ENCODE measurements around the gene BLM. TPM values are rescaled to one million over a fixed set of nuclear protein-coding genes. Genes with fewer than 3 reads are reported as not detected.

Gene BLM
- total and polyA plus RNA-seq, 2 of the 8 experiments (the other 6 are each of a cell fraction or from before 2014, with no cell fraction given): 15.2 to 46.7 TPM

- Histone ChIP-seq H4K20me1 (replicated peaks in 1 of 2; ENCODE audit: control insufficient read depth in 1 of 2, insufficient read depth in 2 of 2, low read length in 2 of 2) (no peaks in the 10 kb centered on the region), H3K14ac (ENCODE audit: insufficient read length) (no peak overlapping the region), H3K23ac (ENCODE audit: insufficient read length) (no peak overlapping the region), H3K79me2 (ENCODE audit: control insufficient read depth in 1 of 2, insufficient read depth in 2 of 2, low read length in 2 of 2) (no peaks in the 10 kb centered on the region), H2BK20ac (ENCODE audit: low read length) (no peak overlapping the region), H3K9ac (replicated peaks in 1 of 4; ENCODE audit: extremely low read depth in 1 of 4, low read depth in 3 of 4, low read length in 3 of 4) (no peak overlapping the region), H2BK5ac (ENCODE audit: low read depth, low read length) (no peak overlapping the region), H4K91ac (replicated peaks; ENCODE audit: insufficient read length, low read length) (no peak overlapping the region), H3K18ac (ENCODE audit: extremely low read depth, low read length) (no peak overlapping the region), H3K4ac (replicated peaks; ENCODE audit: insufficient read length, low read depth, low read length) (no peak overlapping the region), H2AK5ac (ENCODE audit: low read depth, low read length) (no peak overlapping the region), H3K4me1 (replicated peaks in 1 of 4; ENCODE audit: control insufficient read depth in 3 of 4, insufficient read depth in 4 of 4, low read length in 3 of 4) (no peaks in the 10 kb centered on the region; a peak in 1 of 7 replicates), H3K4me3 (ENCODE audit: extremely low read depth in 1 of 4, insufficient read depth in 2 of 4, low read depth in 3 of 4, low read length in 4 of 4) (no peak overlapping the region), H3K56ac (replicated peaks; ENCODE audit: insufficient read length, low read depth, low read length) (no peak overlapping the region), H3K23me2 (ENCODE audit: low read depth, low read length) (no peaks in the 10 kb centered on the region), H3K79me1 (ENCODE audit: low read depth, low read length) (no peaks in the 10 kb centered on the region), H2AFZ (ENCODE audit: low read length) (no peak overlapping the region), H3K27me3 (replicated peaks in 1 of 4; ENCODE audit: control insufficient read depth in 3 of 4, extremely low read depth in 1 of 4, insufficient read depth in 3 of 4, low read length in 3 of 4) (no peaks in the 10 kb centered on the region), H3K4me2 (ENCODE audit: insufficient read depth in 1 of 2, low read depth in 2 of 2, low read length in 2 of 2) (no peak overlapping the region), H3K27ac (ENCODE audit: low read depth, low read length) (no peak overlapping the region), H4K5ac (ENCODE audit: insufficient read length, low read depth, low read length) (no peak overlapping the region), H3K9me3 (ENCODE audit: insufficient read depth in 2 of 2, low read depth in 1 of 2, low read length in 1 of 2) (no peaks in the 10 kb centered on the region), H2BK15ac (ENCODE audit: low read length) (no peak overlapping the region), H2BK120ac (replicated peaks; ENCODE audit: low read depth, low read length) (no peak overlapping the region), H2BK12ac (ENCODE audit: low read depth, low read length) (no peak overlapping the region), H3K36me3 (ENCODE audit: control insufficient read depth in 2 of 4, insufficient read depth in 4 of 4, low read length in 3 of 4) (no peaks in the 10 kb centered on the region), H4K8ac (ENCODE audit: extremely low read depth, insufficient read depth, low read length) (no peak overlapping the region; the same call in 1 of the 2 replicates)
- WGBS, 2 experiments (ENCODE audit: extremely low coverage in 1 of 2, insufficient coverage in 1 of 2, insufficient read length in 1 of 2, insufficient replicate concordance in 2 of 2, low coverage in 1 of 2, low lambda C conversion rate in 2 of 2, missing lambda C conversion rate in 1 of 2): 91% methylated on average over 17 of the region's 20 CpGs; no CpG with 5 or more reads in 1 of the 2 experiments
- POLR2A ChIA-PET (ENCODE audit: partially characterized antibody): interaction anchor here (0.9 kb wide), 1 partner anchor 13 kb away, joined by 3 read pairs; no protein-coding TSS in a partner anchor
- DNase-seq (ENCODE audit: low read depth in 1 of 2, low spot score in 2 of 2): no peak
- FAIRE-seq: no peak
- TF ChIP-seq POLR2A (IDR thresholded peaks at IDR 0.05; ENCODE audit: control extremely low read depth in 1 of 2, low read depth in 2 of 2, low read length in 2 of 2): no peak
- TF ChIP-seq SP2 (IDR thresholded peaks at IDR 0.05; ENCODE audit: low read length): no peak
- TF ChIP-seq POLR2AphosphoS5 (IDR thresholded peaks at IDR 0.05; ENCODE audit: low read depth, low read length): no peak
- TF ChIP-seq CBX8 (IDR thresholded peaks at IDR 0.05; ENCODE audit: borderline replicate concordance, low read depth, low read length): no peak
- no peak for TF ChIP-seq RFX5 (IDR thresholded peaks at IDR 0.05; ENCODE audit: borderline replicate concordance, low read depth, low read length)
- CTCF ChIA-PET (ENCODE audit: partially characterized antibody): interaction anchor here (0.9 to 10.9 kb wide), 9 partner anchors 10 to 345 kb away, joined by 3 to 54 read pairs (median 4); partner anchors contain the start of gene FES
These were observed 109.8 kb downstream of the BLM start for GRCh38 chr15:90826886-90827435.

Data from H1 (cell line).